ENCODE results near the gene NCKAP1.
"Not testable (repeated sequence)": the region's sequence is repeated elsewhere in the genome, so short reads cannot be mapped to it uniquely, and the experiment has no call there.

The NCKAP1 gene

DNA sequence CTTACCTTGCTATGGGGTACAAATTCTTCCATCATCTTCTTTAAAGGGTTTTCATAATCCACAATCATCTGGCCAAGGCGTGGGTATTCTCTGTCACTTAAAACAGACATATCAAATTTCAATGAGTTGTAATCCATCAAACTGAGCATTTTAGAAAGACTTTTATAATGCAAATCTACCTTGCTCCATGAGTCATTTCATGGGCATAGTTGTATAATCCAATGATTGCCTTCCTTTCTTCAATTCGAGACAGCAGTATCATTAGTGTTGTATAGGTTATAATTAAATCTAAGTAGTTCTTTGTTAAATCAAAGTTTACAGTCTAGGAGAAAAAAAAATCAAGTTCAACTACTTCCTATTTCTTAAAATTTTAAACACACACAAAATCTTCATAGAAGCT is 36.3 kb downstream of the NCKAP1 start:
- TF ChIP-seq CTCF (IDR thresholded peaks at IDR 0.05; ENCODE audit: low read depth, low read length, missing control alignments): no peak
- in situ Hi-C loops (cut with HindIII; ENCODE audit: low sequenced_read_pairs): no loop called here
- no peak for DNase-seq (ENCODE audit: low read depth)
- H3K4me3 ChIP-seq (ENCODE audit: low read depth, low read length): no peak overlapping the region

- TF ChIP-seq CTCF (IDR thresholded peaks at IDR 0.05; ENCODE audit: low read depth, low read length, missing control alignments): no peak
- DNase-seq (ENCODE audit: low read depth): no peak
- in situ Hi-C loops (cut with HindIII; ENCODE audit: low sequenced_read_pairs): no loop called here
- H3K4me3 ChIP-seq (ENCODE audit: low read depth, low read length): no peak overlapping the region
Observed at GRCh38 chr2:183000846-183001245, 37.4 kb downstream of the NCKAP1 start.

- TF ChIP-seq CTCF (IDR thresholded peaks at IDR 0.05; ENCODE audit: low read depth, low read length, missing control alignments): no peak
- in situ Hi-C loops (cut with HindIII; ENCODE audit: low sequenced_read_pairs): loop anchor here (25.0 kb wide), 1 partner anchor 237 kb away; no protein-coding TSS in a partner anchor
- DNase-seq (ENCODE audit: low read depth): no peak
- no peak overlapping the region for H3K4me3 ChIP-seq (ENCODE audit: low read depth, low read length)
Observed at GRCh38 chr2:182999348-183000028, 38.8 kb downstream of the NCKAP1 start.

DNA sequence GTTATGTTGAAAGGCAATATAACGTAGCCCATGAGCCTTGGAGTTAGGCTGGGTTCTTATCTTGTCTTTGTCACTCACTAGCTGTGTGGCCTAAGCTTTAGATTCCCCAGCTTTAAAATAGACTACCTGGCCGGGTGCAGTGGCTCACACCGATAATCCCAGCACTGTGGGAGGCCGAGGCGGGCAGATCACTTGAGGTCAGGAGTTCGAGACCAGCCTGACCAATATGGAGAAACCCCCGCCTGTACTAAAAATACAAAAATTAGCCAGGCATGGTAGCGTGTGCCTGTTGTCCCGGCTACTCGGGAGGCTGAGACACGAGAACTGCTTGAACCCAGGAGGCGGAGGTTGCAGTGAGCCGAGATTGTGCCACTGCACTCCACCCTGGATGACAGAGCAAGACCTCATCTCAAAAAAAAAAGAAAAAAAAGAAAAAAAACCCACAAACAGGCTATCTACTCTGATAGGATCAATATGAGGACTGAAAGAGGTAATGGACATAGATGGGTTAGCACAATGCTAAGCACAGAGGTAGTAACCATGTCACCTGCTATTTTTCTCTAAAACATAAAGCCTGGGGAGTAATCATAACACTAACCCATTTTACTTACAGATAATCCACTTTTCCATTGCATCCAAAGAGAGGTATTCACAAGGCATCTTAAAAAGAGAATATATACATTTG is 43.9 kb downstream of the NCKAP1 start:
- no peak for TF ChIP-seq CTCF (IDR thresholded peaks at IDR 0.05; ENCODE audit: low read depth, low read length, missing control alignments)
- no peak overlapping the region for H3K4me3 ChIP-seq (ENCODE audit: low read depth, low read length)
- DNase-seq (ENCODE audit: low read depth): no peak
- in situ Hi-C loops (cut with HindIII; ENCODE audit: low sequenced_read_pairs): loop anchor here (25.0 kb wide), 1 partner anchor 232 kb away; no protein-coding TSS in a partner anchor

DNA sequence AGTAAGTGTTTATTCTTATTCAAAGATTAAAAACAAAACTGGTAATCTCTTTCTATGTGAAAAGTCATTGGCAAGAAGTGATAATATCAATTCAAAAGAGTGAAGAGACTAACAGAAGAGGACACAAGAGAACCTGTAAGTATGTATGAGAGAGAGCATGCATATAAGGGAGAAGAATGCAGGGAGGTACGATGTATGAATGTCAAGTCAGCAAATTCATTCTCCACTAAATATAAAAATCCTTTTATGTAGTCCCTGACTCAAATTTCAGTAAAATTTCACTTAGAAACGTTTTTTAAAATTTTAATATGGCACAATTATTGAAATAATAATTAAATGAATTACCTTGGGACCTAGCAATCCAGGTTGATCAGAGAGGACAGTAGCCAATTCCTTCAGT is 55.3 kb downstream of the NCKAP1 start:
- no peak for DNase-seq (ENCODE audit: low read depth)
- TF ChIP-seq CTCF (IDR thresholded peaks at IDR 0.05; ENCODE audit: low read depth, low read length, missing control alignments): no peak
- in situ Hi-C loops (cut with HindIII; ENCODE audit: low sequenced_read_pairs): loop anchor here (25.0 kb wide), 1 partner anchor 221 kb away; no protein-coding TSS in a partner anchor
- H3K4me3 ChIP-seq (ENCODE audit: low read depth, low read length): no peak overlapping the region

GRCh38 chr2:182981475-182981874 is 56.8 kb downstream of the NCKAP1 start:
- not testable (repeated sequence) for DNase-seq (ENCODE audit: low read depth)
- in situ Hi-C loops (cut with HindIII; ENCODE audit: low sequenced_read_pairs): loop anchor here (25.0 kb wide), 1 partner anchor 219 kb away; no protein-coding TSS in a partner anchor

DNA sequence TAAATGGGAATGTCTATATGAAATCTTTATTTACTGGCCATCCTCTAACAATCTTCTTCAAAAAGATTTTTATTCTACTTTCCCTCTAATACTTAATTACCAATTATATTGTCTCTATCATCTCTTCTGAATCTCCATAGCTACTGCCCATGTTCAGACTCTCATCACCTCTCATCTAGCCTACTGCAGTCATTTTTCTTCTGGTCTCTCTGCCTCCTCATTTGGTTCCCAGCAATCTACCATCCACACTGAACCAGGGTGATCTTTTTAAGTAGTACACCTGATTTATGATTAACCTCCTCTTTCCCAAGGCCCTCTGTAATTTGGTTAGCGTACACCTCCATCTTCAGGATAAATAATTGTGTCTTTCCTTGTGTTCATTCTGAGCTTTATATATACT is 57.6 kb downstream of the NCKAP1 start:
- DNase-seq (ENCODE audit: low read depth): no peak
- in situ Hi-C loops (cut with HindIII; ENCODE audit: low sequenced_read_pairs): loop anchor here (25.0 kb wide), 1 partner anchor 218 kb away; no protein-coding TSS in a partner anchor
- TF ChIP-seq CTCF (IDR thresholded peaks at IDR 0.05; ENCODE audit: low read depth, low read length, missing control alignments): no peak
- no peak overlapping the region for H3K4me3 ChIP-seq (ENCODE audit: low read depth, low read length)

More at GRCh38 chr2:182981475-182981874, 56.8 kb downstream of the NCKAP1 start:
- not testable (repeated sequence) for H3K4me3 ChIP-seq (ENCODE audit: low read depth, low read length)
